ENCODE data around the gene PSMD4. TPM values are rescaled to one million over a fixed set of nuclear protein-coding genes. Genes with fewer than 3 reads are reported as not detected.

The PSMD4 gene
- total RNA-seq, 1 experiment from 2014 or later = 207 TPM

DNA sequence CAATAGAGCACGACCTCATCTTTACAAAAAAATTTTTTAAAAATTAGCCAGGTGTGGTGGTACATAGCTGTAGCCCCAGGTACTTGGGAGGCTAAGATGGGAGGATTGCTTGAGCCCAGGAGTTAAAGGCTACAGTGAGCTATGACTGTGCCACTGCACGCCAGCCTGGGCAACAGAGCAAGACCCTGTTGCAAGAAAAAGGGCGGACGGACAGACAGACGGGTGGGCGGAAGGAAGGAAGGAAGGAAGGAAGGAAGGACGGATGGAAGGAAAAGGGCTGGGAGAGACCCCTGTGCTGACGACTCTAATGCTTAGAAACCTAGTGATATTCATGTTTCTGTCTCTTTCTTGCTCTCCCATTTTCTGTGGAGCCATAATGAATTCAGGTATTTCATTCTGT lies 58.3 kb downstream of the PSMD4 start:
- H4K20me1 ChIP-seq (ENCODE audit: control insufficient read depth, insufficient read depth, insufficient read length) = peaks cover 2% of the 10 kb centered on the region
- no peak overlapping the region for H3K23ac ChIP-seq (ENCODE audit: insufficient read length, low read depth, low read length)
- Mint-ChIP-seq H3K27ac (peak overlapping the region in 1 of 3 experiments; percentile 62; a peak in 1 of 7 replicates), H3K36me3 (ENCODE audit: insufficient read depth in 1 of 3, low read depth in 3 of 3) (peaks cover 8 to 63% (median 30%) of the 10 kb centered on the region in 3 experiments), H3K27me3 (ENCODE audit: low read depth) (no peaks in the 10 kb centered on the region), H3K9me3 (no peaks in the 10 kb centered on the region), H3K4me3 (no peak overlapping the region), H3K4me1 (peaks cover 10 to 11% of the 10 kb centered on the region in 2 experiments)
- no peaks in the 10 kb centered on the region for H3K23me2 ChIP-seq (ENCODE audit: insufficient read length, low read depth, low read length, poor library complexity, severe bottlenecking)
- 0 out of 2 replicates have a peak, but pooled peaks cover 5% of the 10 kb centered on the region for H3K4me1 ChIP-seq (ENCODE audit: insufficient read depth, low read length)
- H3K79me2 ChIP-seq (ENCODE audit: insufficient read depth, low read length) = no peaks in the 10 kb centered on the region
- H4K8ac ChIP-seq (replicated peaks; ENCODE audit: insufficient read length, low read depth, low read length) = no peak overlapping the region
- H3K9me3 ChIP-seq (ENCODE audit: control insufficient read depth, low read depth, low read length) = no peaks in the 10 kb centered on the region
- no peak overlapping the region for H3K18ac ChIP-seq (ENCODE audit: insufficient read length, low read depth, low read length)
- H3K56ac ChIP-seq (ENCODE audit: insufficient read length, low read depth, low read length) = no peak overlapping the region
- no peak overlapping the region for H4K5ac ChIP-seq (ENCODE audit: insufficient read length, low read depth, low read length)
- H3K4ac ChIP-seq (ENCODE audit: low read depth, low read length) = no peak overlapping the region
- WGBS (ENCODE audit: extremely low coverage, insufficient read length, low lambda C conversion rate) = no CpG with 5 or more reads among the region's 8 CpGs
- H3K9ac ChIP-seq (ENCODE audit: extremely low read depth, insufficient read length, low read length) = no peak overlapping the region
- H2AK5ac ChIP-seq (ENCODE audit: insufficient read length, low read length) = no peak overlapping the region
- no peaks in the 10 kb centered on the region for H3K27me3 ChIP-seq (ENCODE audit: insufficient read depth, low read length)
- no peak overlapping the region for H2BK120ac ChIP-seq (ENCODE audit: low read depth, low read length, poor library complexity, severe bottlenecking)
- H4K91ac ChIP-seq (ENCODE audit: insufficient read length, low read depth, low read length) = no peak overlapping the region
- no peak overlapping the region for H3K27ac ChIP-seq (ENCODE audit: insufficient read length, low read depth, low read length)
- no peak overlapping the region for H2BK12ac ChIP-seq (ENCODE audit: insufficient read length, low read depth, low read length)
- DNase-seq = no peak
- no peak overlapping the region for H2BK15ac ChIP-seq (ENCODE audit: low read depth, low read length)
- no peak overlapping the region for H3K14ac ChIP-seq (ENCODE audit: insufficient read depth, low read length)
- H3K4me2 ChIP-seq (ENCODE audit: insufficient read depth, insufficient read length, low read length) = no peak overlapping the region
- no peak overlapping the region for H2AFZ ChIP-seq (ENCODE audit: low read length)
- no peak overlapping the region for H2BK5ac ChIP-seq (ENCODE audit: insufficient read length, low read length)
- no peak overlapping the region for H2BK20ac ChIP-seq (ENCODE audit: low read depth, low read length, poor library complexity, severe bottlenecking)
- no peak overlapping the region for H3T11ph ChIP-seq (ENCODE audit: low read length)
- TF ChIP-seq, protein P1, sequence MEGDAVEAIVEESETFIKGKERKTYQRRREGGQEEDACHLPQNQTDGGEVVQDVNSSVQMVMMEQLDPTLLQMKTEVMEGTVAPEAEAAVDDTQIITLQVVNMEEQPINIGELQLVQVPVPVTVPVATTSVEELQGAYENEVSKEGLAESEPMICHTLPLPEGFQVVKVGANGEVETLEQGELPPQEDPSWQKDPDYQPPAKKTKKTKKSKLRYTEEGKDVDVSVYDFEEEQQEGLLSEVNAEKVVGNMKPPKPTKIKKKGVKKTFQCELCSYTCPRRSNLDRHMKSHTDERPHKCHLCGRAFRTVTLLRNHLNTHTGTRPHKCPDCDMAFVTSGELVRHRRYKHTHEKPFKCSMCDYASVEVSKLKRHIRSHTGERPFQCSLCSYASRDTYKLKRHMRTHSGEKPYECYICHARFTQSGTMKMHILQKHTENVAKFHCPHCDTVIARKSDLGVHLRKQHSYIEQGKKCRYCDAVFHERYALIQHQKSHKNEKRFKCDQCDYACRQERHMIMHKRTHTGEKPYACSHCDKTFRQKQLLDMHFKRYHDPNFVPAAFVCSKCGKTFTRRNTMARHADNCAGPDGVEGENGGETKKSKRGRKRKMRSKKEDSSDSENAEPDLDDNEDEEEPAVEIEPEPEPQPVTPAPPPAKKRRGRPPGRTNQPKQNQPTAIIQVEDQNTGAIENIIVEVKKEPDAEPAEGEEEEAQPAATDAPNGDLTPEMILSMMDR (conservative IDR thresholded peaks at IDR 0.05) = no peak
- H3K79me1 ChIP-seq (ENCODE audit: insufficient read depth, low read depth, low read length, poor library complexity, severe bottlenecking) = no peaks in the 10 kb centered on the region

All from H9 (cell line).